ENCODE measurements around the gene HOXA11.
A peak's percentile ranks its signal among the peaks of the same experiment; 100 is the strongest.

The HOXA11 gene

DNA sequence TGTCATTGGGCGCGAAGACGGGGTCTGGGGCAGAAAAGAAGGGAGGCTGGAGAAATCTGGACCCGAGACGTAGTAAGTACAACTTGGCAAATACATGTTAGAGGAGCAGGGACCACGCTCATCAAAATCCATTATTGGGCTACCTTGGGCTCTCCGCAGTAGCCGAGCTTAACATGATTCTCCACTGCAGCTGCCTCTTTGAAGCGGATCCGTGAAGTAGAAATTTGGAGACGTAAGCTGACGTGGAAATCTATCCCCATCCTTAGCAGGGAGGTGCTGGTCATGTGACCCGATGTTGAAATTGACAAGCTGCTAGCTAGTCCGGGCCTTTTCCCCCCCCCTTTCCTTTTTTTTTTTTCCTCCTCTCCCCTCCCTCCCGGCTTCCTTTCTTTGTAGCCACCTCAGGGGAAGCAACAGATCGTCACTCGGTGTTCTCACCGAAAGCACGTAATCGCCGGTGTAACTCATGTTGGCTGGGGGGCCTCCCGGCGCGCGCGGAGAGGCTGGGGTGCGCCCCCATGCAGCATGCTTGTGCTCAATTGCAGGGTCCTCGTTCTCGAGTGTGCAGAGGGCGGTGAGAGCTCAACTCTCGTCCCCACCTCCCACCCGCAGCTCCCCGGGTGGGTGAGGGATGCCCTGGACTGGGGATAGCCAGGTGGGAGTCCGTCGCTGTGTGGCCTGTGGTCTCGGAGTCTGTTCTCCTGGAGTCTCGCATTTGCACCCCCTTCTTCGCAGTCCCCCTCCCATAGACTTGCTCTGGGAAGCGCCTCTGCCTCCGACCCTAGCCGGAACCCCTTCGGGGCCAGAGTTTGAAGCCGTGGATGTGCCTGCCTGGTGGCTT lies at the start of gene HOXA11:
Gene HOXA11 (minus strand): TSS at position 220 of the 841 bp plus-strand sequence. CDS start 88 bp downstream, at position 132.
- peak; percentile 82 for DNase-seq

DNA sequence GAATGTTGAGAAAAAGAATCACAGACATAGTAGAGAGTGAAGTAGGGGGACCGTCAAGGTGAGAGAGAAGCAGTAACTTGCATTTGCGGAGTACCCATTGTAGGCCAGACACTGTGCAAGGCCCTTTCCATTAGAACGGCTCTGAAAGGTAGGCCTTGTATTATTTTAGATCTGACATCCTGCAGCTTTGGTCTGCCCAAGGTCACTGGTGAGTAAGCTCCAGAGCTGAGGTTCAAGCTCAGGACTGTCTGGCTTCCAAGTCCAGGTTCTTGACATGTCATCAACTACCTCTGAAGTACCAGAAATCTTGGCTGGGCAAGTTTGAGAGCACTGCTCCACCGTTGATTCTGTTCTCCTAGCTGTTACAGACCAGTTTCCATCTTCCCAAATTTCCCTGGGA lies 44.4 kb upstream of the HOXA11 start:
- no peak for DNase-seq

DNA sequence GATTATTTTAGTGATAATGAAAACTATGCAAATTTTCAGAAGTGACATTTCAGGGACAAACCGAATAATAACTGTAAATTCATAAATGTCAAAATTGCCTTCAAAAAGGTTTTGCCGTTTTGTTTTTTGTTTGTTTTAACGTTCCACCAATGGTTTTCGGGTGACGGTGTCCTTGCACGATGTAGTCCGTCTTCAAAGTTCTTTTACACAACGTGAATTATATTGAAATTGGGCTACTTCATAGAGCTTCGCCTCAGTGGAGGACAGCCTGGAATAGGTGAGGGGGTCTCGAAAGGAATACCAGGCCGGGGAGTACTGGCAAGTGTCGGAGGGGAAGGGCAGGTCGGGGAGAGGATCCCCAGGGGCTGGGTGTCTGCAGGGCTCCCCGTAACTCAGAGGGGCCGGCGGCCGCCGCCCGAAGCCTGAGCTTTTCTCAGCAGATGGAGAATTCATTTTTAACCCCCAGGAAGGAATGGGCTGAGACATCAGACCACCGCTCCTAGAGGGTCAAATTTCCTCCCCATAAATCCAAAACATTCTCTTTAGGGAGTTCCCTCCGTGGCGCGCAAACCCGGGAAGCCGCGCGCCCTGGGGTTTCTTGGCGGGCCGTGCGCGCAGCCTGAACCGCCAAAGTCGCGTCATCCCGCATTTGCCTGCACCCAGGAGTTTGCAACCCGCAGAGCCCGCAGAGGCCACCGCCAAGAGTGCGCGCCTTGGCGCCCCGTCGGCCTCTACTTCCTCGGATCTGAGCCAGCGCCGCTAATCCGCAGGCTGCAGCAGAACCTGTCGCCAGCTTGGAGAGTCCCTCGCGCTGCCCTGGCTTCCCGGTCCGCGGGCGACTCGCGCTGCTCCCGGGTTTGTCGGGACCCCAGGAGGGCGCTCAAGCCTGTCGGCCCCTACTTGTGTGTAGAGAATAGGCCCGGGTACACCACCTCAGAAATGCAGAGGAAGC lies 40.2 kb upstream of the HOXA11 start:
- no peak for DNase-seq

DNA sequence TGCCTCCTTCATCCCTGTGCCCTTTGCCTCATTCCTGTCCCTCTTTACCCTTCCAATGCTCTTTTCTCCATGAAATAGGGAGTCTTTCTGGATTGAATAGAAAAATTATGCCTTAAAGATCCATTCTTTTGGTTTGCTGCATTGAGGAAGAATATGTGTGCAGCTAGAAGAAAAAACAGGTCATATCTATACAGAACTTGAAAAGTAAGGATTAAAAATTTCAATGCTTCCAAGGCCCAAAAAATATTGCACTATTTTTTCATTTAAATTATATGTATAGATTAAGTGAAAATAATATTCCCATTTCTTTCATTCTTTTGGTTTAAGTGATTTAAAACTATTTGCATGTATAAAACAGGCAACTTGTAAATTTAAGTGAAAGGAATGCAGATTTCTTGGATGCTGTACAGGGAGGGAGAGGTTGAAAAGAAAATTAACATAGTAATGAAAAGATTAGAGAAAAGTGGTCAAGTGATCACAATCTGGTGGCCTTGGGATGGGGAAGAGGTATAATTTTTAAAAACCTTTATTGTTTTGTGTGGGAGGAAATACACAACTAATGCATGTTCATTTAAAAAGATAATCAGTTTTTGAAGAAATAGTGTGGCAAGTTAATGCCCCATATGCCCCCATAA lies 39.0 kb upstream of the HOXA11 start:
- no peak for DNase-seq

DNA sequence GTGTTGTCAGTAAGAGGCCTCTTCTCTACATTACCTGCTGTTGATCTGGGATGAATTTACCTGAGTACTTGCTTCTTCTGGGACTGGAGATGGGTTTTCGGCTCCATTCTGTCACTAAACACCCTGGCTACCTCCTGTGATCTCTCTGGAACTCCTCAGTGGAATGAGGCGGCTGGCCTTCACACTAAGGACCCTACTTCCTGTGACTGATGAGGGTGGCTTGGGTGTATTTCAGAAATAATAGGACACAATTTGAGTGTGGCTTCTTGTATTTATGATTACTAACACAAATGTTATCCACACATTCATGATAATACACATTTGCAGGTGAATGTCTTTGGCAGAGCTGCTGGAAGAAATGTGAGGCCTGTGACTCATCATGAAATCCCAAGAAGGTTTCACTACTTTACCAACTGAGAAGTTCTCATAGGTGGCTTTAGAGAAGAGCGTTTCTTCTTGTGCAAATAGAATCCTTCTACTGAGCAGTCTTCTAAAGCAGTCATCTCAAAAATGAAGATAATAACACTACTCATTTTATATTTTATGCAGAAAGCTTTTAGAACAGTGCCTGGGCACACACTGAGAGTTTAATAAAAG lies 36.3 kb upstream of the HOXA11 start:
- DNase-seq: no peak

DNA sequence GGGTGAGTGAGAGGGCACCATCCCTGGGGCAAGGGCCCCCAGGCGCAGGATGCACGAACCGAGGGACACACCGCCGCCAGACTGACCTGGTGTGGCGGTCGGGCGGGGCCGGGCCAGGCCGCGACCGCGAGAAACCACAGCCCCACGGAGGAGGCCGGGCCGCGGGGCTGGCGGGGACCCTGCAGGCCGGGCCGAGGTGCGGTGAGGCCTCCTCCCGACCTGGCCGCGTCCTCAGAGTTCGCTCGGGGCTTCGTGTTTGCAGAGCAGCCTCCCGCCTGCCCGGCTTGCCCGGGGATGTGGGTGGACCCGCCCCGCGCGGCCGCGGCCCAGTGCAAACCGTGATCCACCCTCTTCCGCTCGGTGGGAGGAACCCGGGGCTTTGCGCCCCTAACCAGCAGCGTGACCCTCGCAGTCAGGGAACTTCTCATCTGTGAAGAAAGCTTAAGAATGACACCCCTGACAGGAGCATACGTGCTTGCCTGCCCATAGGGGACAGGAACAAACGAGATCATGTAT lies 35.5 kb upstream of the HOXA11 start:
- DNase-seq: no peak

DNA sequence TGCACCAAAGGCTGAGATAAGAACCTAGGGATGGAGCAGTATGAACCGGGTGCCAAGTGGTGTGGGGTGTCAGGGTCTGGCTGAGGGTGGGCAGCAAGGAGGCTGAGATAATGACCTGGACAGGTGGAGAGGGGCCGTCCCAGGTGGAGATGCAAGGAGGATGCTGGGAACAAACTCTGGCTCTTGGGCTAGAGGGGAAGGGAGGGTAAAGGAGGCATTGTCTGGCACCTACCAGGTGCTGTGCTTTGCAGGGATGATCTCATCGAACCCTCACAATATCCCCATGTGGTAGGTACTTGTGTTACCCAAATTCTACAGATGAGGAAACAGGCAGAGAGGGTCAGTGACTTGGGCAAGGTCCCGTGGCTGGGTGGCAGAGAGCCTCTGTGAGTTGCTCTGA lies 34.8 kb upstream of the HOXA11 start:
- no peak for DNase-seq

DNA sequence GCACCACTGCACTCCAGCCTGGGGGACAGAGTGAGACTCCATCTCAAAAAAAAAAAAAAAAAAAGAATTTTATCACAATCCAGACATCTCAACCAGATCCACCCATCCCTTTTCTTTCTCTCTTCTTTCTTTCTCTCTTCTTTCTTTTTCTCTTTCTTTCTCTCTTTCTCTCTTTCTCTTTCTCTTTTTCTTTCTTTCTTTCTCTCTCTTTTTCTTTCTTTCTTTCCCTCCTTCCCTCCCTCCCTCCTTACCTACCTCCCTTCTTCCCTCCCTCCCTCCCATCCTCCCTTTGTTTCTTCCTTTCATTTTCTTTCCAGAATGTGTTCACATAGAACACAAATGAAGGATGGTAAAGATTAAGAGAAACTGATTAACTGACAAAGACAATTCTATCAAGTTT lies 32.9 kb upstream of the HOXA11 start:
- DNase-seq: no peak

DNA sequence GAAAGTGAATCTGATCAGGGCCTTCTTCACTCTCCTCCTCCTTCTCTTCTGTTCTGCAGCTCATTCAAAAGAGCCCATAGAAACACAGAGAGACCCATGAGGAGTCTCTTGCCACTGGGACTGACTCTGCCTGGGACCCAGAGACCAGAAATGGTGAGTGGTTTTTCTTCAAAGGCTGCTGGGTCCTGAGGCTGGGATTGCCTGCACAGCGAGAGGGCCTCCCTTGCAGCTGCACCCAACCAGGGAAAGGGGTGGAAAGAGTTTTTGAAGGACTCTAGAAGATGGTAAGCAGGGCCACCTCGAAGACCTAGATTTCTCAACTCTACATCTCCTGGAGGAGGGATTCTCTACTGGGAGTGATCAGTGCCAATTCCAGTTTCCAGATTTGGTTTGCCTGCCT lies 30.3 kb upstream of the HOXA11 start:
- DNase-seq: no peak

DNA sequence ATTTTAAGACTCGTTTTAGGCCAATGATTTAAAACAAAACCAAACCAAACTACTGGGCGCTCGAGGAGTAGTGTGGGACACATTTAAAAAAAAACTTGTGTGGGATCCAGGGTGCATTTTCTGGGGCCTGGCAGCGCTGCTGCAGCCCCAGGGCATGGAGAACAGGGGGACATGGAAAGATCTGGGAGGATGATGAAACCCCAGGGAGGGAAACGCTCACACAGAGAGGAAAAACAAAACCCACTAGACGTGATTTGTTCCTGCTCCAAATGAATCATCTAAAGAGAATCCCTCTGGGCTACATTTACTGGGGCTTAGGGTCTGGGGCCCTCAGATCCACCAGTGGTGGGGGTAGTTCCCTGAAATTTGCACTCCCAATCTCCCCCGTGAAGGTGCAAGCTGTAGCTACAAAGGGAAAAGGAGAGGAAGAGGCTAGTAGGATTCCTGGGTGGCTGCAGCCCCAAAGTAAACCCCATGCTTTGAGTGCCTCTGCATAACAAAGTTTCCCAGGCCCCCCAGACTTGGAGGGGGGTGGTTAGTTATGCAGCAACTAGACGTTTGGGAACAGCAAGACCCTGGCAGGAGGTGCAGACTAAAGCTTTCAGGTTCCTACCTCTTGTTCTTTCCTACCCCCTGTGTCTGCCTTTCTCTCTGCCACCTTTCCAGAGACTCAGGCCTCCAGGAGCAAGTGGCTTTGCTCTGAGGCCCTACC lies 29.4 kb upstream of the HOXA11 start:
- DNase-seq: no peak

DNA sequence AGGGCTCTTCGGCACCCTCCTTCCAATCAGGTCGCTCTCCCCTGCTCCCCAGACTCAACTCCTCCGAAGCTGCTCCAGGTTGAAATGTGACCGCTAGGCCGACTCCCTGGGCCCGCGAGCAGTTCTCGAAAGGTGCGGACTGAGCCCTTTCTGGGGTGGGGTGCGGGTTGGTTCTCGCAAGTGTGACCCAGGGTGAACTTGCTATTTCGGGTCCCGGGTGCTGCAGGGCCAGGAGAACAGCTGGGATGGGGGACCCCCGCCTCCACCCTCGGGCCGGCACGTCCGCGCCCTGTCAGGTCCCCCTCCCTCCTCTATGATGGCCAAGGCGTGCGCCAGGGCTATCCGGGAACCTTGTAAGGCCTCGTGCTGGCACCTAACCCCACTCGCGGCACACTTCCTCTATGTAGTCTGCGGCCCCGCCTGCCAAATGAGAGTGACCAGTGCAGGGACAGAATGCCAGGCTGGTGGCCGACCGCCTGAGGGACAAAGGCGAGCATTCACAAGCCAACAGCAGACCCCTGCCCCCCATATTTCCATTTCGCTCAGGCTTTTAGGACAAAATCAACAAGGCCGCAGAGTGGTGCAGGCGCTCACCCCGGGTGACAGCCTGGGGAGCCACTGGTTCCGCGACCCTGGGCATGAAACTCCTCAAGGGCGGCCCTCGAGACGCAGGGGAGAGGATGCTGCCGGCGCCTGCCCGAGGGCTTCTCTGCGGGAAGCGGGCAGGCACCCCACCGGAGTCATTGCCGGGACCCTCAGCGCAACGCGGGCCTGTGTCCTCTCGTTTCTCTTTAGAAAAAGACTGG lies 28.6 kb upstream of the HOXA11 start:
- DNase-seq: no peak

DNA sequence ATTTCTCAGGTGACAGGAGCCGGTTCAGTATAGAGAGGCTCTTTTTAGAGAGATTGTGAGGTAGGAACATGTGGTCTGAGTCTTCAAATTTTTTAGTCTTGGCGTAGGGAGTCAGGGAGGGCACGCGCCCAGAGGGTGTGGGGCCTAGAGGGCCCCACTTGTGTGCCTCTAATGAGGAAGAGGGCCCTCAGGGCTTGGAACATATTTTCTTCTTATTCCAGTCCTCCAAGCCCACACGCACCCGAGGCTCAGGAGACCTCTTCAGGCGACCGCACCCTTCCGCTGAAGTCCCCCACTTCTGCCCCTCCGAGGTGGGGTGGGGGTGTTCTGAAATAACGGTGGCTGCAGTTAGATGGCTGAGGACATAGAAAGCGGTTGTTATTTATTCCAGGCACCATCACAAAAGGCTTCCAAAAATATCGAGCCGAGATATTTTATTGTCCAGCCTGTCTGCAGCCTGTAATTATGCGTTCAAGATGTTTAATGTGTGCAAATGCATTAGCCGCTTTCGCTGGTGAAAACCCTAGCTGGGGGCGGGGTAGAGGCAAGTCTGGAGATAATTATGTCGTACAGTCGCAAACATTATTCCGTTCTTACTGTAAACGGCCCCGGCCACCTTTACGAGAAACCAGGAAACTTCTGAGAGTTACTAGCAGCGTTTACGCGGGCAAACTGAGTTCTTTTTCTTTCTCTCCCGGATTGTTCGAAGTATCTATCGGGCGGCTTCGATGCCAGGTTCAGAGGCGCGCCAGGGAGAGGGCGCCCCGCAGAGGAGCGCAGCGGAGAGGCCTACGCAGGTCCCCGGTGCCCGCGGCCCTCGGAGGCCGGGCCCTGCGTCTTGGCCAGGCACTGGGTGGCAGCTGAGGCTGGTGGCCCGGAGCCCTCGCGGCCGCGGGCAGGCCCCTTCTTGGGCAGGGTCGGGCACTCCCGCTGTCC lies 27.7 kb upstream of the HOXA11 start:
- peak; percentile 38 for DNase-seq

DNA sequence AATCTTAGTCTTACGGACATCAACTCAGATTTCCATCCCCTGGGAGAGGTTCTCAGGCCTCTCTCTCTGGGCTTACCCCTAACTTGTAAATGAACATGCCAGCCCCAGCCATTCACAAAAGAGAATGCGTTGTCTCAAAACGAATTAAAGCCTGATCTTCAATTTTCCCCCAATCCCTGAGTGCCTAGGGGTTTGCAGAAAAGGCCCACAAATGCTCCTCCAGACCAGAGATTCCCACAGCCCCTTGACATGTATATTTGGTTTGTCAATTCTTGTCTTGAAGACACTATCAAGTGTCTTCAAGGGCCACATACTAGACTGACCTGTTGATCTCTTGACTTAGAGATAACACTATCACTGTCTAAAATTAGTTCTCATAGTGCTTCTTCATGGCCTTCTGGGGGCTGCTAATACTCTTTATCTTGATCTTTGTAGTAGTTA lies 26.8 kb upstream of the HOXA11 start:
- no peak for DNase-seq

DNA sequence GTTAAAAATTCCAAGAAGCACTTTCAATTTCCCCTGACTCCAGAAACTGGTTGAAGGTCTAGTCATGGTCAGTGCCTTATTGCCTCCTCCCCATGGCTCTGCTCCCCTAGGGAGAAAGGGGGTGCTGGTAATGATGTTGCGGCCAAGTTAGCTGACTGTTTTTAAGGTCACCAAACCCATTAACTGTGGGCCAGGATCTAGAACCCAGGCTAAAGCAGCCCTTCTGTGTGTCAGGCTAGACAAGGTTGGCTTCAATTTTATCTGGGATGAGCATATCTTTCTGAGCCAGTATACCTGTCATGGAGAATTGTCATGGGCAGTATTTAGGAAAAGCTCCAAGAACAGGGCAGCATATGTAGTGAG lies 26.0 kb upstream of the HOXA11 start:
- no peak for DNase-seq

DNA sequence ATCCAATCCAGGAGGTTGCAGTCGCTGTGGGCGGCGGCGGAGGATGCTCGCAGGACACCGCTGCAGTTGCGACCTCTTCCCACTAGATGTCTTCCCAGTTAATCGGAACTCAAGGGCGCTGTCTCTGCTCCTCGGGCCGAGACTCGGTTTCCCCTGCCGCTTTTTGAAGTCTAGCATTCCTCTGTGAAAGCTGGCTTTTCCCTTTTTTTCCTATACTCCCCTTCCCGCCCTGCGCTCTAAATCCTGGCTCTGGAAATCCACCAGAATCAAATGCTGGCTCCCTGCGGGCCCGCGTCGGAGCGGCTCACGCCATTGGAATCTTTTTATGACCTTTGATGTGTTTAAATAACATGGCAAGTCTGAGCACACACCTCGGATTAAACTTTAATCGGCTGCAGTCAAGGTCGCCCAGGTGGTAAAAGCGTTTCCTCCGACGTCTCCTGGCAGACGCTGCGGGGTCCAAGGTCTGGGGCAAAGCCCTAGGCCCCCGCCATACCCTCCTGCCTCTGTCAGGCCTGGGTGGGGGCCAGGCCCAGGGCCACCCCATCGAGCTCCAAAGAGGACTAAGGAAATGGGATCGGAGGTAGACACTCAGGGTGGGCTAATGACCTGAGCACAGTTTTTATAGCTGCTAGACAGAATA lies 25.5 kb upstream of the HOXA11 start:
- DNase-seq: peak; percentile 80

DNA sequence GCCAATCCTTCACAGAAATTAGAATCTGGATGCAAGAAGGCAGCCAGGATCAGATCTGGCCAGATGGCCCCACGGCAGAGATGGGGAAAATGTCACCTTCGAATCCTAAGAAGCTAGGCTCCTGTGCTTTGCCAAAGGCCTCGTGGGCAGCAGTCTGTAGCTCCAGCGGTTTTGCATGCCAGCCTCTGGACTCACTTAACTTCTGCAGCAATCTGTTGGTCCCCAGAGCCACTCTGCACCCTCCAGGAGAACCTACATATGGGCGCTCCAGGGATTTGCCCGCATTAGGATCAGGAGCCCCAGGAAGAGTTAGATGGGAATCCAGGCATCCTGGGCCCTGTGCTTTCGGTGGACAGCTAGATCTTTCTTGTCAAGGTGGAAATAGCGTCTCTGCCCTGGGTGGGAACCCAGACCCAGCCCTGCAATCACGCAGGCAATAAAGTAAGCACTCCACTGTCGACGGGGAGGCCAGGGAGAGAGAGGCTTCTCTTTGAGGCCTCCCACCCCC lies 25.0 kb upstream of the HOXA11 start:
- DNase-seq: no peak

DNA sequence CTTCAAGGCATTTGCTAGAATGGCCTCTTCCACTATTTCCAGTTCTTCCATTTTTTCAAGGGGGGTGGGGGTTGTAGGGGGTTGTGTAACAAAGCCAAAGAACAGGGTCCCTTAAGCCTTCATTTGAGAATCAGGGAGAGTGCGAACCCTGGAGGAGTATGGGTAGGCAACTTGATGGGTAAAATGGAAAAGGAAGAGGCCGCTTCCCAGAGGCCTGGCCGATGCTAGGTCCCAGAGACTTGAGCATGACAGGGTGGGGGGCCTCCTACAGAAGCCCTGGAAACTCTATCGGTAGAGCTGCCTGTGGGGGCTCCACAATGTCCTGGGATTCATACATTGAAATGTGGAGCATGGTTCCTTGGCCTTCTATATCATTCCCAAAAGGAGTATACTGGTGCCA lies 24.0 kb upstream of the HOXA11 start:
- no peak for DNase-seq

DNA sequence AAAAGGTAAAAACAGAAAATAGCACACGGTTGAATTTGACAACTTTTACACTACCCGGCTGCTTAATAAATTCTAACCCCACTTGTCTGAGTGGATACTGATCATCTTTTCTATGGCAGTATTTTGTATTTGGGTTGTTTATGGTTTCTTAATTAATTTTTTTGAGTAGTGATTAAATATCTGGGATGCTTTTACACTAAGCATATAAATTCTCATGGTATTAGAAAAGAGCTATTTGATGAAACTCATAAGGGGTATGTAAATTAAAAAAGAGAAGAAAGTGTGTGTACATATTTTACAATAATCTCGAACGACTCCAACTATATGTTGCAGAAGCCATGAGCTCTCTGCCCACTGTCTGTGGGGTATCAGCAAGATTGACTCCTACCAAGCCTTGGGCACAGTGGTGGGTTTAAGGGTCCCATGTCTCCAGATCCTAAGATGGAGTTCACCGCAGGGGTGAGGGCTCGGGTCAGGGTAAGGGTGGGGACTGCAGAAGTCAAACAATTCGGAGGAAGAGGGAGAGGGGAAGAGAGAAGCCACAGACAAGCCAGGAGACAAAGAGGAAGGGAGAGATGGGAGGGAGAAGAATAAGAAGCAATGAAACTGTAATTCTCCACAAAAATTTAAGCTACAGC lies 22.4 kb upstream of the HOXA11 start:
- no peak for DNase-seq
